ENCODE results near the gene PRDM2.

Gene PRDM2

DNA sequence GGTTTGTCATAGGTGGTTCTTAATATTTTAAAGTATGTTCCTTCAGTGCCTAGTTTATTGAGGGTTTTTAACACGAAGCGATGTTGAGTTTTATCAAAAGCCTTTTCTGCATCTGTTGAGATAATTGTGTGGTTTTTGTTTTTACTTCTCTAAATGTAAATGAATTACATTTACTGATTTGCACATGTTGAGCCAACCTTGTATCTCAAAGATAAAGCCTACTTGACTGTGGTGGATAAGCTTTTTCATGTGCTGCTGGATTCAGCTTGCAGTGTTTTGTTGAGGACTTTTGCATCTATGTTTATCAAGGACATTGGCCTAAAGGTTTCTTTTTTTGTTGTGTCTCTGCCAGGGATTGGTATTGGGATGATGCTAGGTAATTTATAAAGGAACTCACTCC, 142.5 kb downstream of the PRDM2 start:
- no peak for DNase-seq (ENCODE audit: low read depth in 2 of 2)

GRCh38 chr1:13851726-13852125, 151.7 kb downstream of the PRDM2 start:
- no peak for DNase-seq (ENCODE audit: low read depth in 2 of 2)

DNA sequence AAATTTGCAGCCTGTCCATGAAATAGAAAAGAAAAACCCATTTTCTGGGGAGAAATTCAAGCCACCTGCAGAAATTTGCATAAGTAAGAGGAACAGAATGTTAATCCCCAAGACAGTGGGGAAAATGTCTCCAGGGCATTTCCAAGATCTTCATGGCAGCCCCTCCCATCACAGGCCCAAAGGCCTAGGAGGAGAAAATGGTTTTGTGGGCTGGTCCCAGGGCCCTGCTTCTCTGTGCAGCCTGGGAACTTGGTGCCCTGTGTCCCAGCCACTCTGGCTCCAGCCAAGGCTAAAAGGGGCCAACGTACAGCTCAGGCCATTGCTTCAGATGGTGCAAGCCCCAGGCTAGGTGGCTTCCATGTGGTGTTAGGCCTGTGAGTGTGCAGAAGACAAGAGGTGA, 155.6 kb downstream of the PRDM2 start:
- no peak for DNase-seq (ENCODE audit: low read depth in 2 of 2)

GRCh38 chr1:13860031-13860430, 160.0 kb downstream of the PRDM2 start:
- DNase-seq (ENCODE audit: low read depth in 2 of 2), result no peak

DNA sequence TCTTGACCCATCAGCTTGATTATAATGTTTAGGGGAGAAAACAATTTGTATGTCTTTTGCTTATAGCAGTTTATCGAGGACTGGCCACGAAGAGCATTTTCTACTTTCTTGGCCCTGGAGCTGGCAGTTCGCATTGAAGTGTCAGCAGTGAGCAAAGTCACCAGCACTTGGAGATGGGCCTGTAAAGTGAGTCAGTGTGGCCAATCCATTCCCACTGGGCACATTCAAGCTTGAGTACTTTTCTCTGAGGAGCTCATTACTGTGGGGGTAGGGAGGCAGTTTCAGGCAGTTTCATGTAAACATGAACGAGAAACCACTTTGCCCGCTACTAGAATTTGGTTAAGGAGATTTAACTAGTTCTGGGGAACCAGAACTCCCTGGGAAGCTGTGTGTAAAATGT, 164.8 kb downstream of the PRDM2 start:
- DNase-seq (ENCODE audit: low read depth in 2 of 2), result no peak

DNA sequence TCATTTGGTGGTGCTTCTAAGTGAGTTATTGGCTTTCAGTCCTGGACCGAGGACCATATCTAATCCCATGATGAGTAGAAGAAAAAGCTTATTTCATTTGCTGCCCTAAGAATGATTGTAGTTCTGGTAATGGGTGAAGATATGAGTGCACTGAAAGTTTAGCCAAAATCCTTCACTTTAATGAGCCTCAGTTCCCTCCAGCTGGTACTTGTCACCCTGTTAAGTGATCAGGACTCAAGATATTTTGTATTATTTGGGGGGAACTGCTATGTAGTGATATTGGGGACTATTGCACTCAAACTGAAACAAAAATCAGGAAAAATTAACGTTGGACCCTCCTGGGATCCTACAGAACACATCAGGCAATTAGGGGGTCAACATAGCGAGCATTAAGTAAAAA, 165.9 kb downstream of the PRDM2 start:
- DNase-seq (ENCODE audit: low read depth in 2 of 2), result no peak

- DNase-seq (ENCODE audit: low read depth in 2 of 2), result no peak
Observed at GRCh38 chr1:13867603-13868002, 167.6 kb downstream of the PRDM2 start.

DNA sequence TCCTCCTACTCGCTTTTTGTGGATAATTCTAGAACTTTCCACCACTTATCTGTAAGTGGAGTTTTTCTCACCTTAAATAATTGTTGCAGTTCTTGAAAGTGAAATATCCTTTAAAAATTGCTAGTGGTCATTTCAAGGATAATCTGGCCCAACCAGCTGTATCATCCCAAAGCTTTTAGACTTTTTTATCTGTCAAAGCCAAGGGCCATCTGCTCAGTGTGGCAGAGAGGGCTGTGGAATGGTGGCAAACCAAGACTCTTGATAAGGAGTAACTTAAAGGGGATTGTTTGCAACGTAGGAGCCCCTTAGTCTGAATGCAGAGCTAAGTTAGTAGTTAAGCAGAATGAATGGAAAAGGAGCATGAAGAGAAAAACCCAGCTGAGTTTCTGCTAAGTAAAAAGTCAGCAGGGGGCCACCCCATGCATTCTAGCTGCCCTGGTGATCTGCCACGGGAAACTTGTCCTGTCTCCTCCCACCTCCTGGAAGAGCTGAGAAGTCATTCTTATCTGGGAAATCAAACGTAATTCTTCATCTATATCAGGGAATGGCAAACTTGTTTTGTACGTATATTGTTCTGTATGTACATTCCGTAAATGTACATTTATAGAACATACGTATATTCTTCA, 169.3 kb downstream of the PRDM2 start:
- DNase-seq (ENCODE audit: low read depth in 2 of 2), result no peak

GRCh38 chr1:13871413-13871812, 171.4 kb downstream of the PRDM2 start:
- DNase-seq (ENCODE audit: low read depth in 2 of 2), result no peak

DNA sequence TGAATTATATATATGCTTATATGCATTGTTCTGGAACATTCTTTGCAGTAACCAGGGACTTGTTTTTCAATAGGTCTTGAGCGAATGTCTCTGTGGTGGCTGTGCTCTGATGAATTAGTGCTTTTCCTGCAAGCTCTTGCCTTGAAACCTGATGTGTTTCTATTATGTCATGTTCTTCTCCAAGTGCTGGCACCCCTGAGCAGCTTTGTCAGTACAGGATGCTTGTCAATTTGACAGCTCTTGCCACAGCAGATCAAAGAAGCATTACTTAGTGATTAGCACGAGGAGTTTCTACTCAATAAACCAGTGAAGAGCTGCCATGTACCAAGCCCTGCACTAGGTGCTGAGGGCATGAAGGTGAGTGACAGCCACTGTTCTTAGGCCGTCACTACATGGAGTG, 171.9 kb downstream of the PRDM2 start:
- no peak for DNase-seq (ENCODE audit: low read depth in 2 of 2)

- DNase-seq (ENCODE audit: low read depth in 2 of 2), result no peak
Observed at GRCh38 chr1:13873032-13873431, 173.0 kb downstream of the PRDM2 start.
